ENCODE results near the gene RPA3. TPM values are rescaled to one million over a fixed set of nuclear protein-coding genes. Genes with fewer than 3 reads are reported as not detected.

The RPA3 gene
- total and polyA plus RNA-seq, 2 donors (not counting 3 experiments of a cell fraction or from before 2014, with no cell fraction given), result 15.6 to 34.4 TPM

DNA sequence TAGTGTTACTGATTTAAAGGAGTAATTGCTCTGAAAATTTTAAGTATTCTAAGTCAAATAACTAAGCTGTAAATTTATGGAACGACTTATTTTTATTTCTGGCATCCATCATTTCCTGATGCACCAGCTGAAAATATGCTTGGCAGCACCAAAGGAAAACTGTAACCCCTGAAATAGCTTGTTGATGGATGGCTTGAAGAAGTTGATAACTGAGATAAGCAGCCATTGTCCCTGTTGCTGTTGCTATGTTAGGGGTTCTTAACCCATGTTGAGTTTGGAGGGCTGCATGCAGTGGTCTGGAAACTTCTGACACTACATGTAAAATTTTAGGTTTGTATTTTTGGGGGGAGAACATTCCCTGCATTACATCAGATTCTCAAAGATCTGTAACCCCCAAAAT, 30.6 kb downstream of the RPA3 start:
- CTCF ChIA-PET, result interaction anchor here (1.0 to 1.8 kb wide), 5 partner anchors 10 to 529 kb away, joined by 3 to 7 read pairs (median 6); no protein-coding TSS in a partner anchor
- no peaks in the 10 kb centered on the region for H3K36me3 ChIP-seq (ENCODE audit: control insufficient read depth in 2 of 2, extremely low read depth in 1 of 2, insufficient read depth in 2 of 2, low read length in 2 of 2)
- H3K79me2 ChIP-seq (ENCODE audit: control insufficient read depth, insufficient read depth, low read length), result no peaks in the 10 kb centered on the region
- H3K27me3 ChIP-seq (ENCODE audit: control insufficient read depth in 2 of 2, insufficient read depth in 2 of 2, low read length in 2 of 2), result no peaks in the 10 kb centered on the region
- H3K9me3 ChIP-seq (replicated peaks; ENCODE audit: control insufficient read depth, insufficient read depth, low read length), result no peaks in the 10 kb centered on the region
- no peaks in the 10 kb centered on the region for H3K9me1 ChIP-seq (replicated peaks; ENCODE audit: control insufficient read depth, extremely low read depth, insufficient read depth, low read length)
- no peak overlapping the region for H3K9ac ChIP-seq (replicated peaks; ENCODE audit: extremely low read depth, insufficient read depth, low read length)
- H2AFZ ChIP-seq (ENCODE audit: low read depth, low read length), result no peak overlapping the region
- TF ChIP-seq FOS (IDR thresholded peaks at IDR 0.05; ENCODE audit: borderline replicate concordance, insufficient read depth, low read length), result no peak
- no peak for TF ChIP-seq EZH2 (IDR thresholded peaks at IDR 0.05; ENCODE audit: borderline replicate concordance, low read depth, low read length, severe bottlenecking)
- TF ChIP-seq JUN (IDR thresholded peaks at IDR 0.05; ENCODE audit: borderline replicate concordance, insufficient read depth, insufficient read length, low read depth), result no peak
- no peak for TF ChIP-seq POLR2AphosphoS5 (IDR thresholded peaks at IDR 0.05; ENCODE audit: insufficient read depth, low read depth, low read length)
- TF ChIP-seq, protein P1, sequence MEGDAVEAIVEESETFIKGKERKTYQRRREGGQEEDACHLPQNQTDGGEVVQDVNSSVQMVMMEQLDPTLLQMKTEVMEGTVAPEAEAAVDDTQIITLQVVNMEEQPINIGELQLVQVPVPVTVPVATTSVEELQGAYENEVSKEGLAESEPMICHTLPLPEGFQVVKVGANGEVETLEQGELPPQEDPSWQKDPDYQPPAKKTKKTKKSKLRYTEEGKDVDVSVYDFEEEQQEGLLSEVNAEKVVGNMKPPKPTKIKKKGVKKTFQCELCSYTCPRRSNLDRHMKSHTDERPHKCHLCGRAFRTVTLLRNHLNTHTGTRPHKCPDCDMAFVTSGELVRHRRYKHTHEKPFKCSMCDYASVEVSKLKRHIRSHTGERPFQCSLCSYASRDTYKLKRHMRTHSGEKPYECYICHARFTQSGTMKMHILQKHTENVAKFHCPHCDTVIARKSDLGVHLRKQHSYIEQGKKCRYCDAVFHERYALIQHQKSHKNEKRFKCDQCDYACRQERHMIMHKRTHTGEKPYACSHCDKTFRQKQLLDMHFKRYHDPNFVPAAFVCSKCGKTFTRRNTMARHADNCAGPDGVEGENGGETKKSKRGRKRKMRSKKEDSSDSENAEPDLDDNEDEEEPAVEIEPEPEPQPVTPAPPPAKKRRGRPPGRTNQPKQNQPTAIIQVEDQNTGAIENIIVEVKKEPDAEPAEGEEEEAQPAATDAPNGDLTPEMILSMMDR (IDR thresholded peaks at IDR 0.05; ENCODE audit: extremely low read depth in 1 of 2, insufficient read depth in 1 of 2, low read depth in 1 of 2, low read length in 2 of 2), result no peak
- TF ChIP-seq, protein P2, sequence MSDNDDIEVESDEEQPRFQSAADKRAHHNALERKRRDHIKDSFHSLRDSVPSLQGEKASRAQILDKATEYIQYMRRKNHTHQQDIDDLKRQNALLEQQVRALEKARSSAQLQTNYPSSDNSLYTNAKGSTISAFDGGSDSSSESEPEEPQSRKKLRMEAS (IDR thresholded peaks at IDR 0.05; ENCODE audit: insufficient read depth, insufficient read length), result no peak
- TF ChIP-seq MYC (IDR thresholded peaks at IDR 0.05; ENCODE audit: low read depth, low read length), result no peak
- TF ChIP-seq GATA2 (IDR thresholded peaks at IDR 0.05; ENCODE audit: insufficient read depth, insufficient read length, low read depth, low read length), result no peak
- no peak for TF ChIP-seq POLR2A (IDR thresholded peaks at IDR 0.05; ENCODE audit: low read depth, low read length)
- FAIRE-seq (peak; percentile 4), DNase-seq (ENCODE audit: low read depth, low spot score) (peak; percentile 84)
- H3K4me2 ChIP-seq (ENCODE audit: insufficient read depth, low read length), result no peak overlapping the region
- H4K20me1 ChIP-seq (replicated peaks; ENCODE audit: control insufficient read depth, extremely low read depth, insufficient read depth, low read length), result no peaks in the 10 kb centered on the region
- POLR2A ChIA-PET, result no interaction called here
- no TSS peak for BruUV-seq (replicated peaks)
- intact Hi-C loops (cut with micrococcal nuclease) (no loop called here), dilution Hi-C loops (cut with MboI; ENCODE audit: extremely low pct_ligation_motif_present, low sequenced_read_pairs) (no loop called here)
- H3K27ac ChIP-seq (ENCODE audit: insufficient read depth, low read depth, low read length), result no peak overlapping the region
- H3K4me3 ChIP-seq (replicated peaks in 1 of 3; ENCODE audit: insufficient read depth in 1 of 3, low read depth in 1 of 3, low read length in 3 of 3), result no peak overlapping the region
- H3K4me1 ChIP-seq (ENCODE audit: control insufficient read depth, extremely low read depth, insufficient read depth, low read length), result peaks cover 9% of the 10 kb centered on the region
